ENCODE results near the gene HM13.
A peak's percentile ranks its signal among the peaks of the same experiment; 100 is the strongest.
"Not testable (repeated sequence)": the region's sequence is repeated elsewhere in the genome, so short reads cannot be mapped to it uniquely, and the experiment has no call there.

HM13 gene

DNA sequence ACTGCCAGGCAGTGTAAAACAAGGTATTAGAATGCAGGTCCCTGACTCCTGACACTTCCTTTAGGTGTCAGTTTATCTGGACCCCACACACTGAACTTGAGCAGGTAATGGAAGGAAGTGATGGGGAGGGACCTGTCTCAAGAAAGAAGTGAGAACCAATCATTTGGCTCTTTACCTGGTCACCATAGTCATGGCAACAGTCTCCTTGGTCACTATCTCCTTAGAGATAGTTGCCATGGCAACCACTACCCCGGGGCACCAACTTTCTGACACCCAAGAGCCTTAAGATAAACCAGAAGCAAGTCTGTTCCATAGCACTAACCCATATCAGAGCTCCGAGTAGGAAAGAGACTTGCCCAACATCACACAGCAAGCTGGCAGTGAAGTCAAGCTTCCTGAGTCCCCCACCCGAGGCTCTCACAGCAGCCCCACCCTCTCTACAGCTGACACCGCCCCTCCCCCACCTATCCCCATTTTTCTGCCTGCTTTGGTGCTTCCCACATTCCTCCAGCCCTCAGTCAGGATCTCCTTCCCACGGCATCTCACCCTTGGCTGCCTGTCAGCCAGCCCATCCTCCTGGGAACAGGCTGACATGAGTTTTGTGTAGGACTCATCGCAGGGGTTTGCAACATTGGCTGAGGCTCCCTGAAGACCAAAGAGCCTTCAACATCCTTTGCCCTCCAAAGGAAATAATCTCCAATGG, 16.3 kb upstream of the HM13 start:
- FAIRE-seq (no peak), DNase-seq (ENCODE audit: extremely low spot score, insufficient read length, low read depth) (no peak)

GRCh38 chr20:31500527-31500926, 13.7 kb upstream of the HM13 start:
- DNase-seq (ENCODE audit: extremely low spot score, insufficient read length, low read depth) (no peak), FAIRE-seq (no peak)

DNA sequence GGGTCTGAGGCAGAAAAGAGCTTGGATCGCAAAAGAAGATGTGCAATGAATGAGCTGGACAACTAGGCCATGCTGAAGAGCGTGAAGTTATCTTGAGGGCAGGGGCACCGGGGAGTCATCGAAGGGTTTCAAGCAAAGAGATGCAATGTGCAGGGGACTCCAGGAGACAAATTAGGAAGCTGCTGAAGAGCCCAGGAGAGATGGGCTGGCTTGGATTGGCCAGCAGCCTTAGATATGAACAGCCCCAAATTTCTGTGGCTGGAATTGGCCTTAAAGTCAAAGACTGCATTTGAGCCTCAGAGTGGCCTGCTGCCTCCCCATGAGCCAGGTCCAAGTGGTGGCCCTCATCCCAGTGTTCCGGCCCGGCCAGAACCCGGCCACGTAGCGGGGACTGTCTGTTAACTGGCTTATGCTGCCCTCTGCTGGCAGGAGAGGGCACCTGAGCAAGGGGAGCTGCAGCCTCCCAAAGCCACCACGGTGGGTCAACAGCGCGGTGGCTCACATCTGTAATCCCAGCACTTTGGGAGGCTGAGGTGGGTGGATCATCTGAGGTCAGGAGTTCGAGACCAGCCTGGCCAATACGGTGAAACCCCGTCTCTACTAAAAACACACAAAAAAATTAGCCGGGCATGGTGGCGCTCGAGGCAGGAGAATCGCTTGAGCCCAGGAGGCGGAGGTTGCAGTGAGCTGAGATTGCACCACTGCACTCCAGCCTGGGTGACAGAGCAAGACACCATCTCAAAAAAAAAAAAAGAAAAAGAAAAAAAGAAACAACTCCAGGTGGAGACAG, 11.2 kb upstream of the HM13 start:
- peak; percentile 64 for DNase-seq (ENCODE audit: extremely low spot score, insufficient read length, low read depth)
- FAIRE-seq, result peak; percentile 53

DNA sequence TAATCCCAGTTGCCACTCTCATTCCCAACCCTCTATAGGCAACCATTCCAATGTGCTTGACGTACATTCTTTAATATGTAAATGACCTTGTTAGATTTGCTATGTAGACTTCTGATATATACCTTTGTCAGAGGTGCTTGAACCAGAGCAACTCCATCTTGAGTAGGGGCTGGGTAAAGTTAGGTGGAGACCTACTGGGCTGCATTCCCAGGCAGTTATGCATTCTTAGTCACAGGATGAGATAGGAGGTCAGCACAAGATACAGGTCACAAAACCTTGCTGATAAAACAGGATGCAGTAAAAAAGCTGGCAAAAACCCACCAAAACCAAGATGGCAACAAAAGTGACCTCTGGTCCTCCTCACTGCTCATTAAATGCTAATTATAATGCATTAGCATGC, 8.3 kb upstream of the HM13 start:
- FAIRE-seq (no peak), DNase-seq (ENCODE audit: extremely low spot score, insufficient read length, low read depth) (no peak)

DNA sequence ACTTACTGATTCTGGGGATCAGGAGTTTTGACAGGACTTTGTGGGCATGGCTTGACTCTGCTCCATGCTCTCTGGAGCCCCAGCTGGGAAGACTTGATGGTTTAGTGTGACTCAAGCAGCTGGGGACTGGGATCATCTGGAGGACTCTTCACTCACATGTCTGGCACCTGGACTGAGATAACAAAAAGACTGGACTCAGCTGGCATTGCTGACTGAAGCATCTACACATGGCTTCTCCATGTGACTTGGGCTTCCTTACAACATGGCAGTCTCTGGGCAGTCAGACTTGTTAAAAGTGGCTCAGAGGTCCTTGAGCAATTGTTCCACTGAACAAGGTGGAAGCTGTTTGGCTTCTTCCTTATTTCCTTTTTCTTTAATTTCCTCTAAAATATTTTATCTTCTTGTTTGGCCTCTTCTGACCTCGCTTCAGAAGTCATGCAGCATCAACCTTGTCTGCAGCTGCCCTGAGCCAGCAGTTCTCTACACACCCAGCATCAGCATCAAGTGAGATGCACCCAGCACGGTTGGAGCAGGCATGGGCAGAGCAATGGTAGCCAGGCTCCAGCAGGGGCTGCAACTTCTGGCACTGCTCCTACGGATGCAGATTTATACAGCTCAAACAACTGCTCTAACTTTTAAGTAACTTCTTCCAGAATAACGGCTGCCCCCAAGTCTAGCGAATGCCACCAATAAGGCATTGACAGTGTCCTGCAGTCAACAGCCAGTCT, 5.6 kb upstream of the HM13 start:
- DNase-seq (ENCODE audit: extremely low spot score, insufficient read length, low read depth) (no peak), FAIRE-seq (no peak)

GRCh38 chr20:31515072-31515774, 981 bp downstream of the HM13 start:
- DNase-seq (ENCODE audit: extremely low spot score, insufficient read length, low read depth) (no peak), FAIRE-seq (no peak)

DNA sequence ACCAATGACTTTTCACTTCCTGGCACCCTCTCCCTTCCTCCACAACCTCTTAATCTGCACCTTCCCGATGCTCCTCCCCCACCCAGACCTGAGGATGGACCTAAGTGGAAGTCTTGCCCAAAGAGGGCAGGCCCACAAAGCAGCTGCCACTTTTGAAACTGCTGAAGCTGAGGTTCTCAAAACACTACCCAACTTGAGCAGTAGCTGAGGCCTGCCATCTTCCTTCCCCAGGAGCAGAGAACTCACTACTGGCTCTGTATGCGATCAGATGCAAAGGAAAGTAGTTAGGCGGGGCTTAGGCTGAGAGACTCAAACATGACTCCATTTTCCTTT, 1.5 kb downstream of the HM13 start:
- DNase-seq (ENCODE audit: extremely low spot score, insufficient read length, low read depth) (no peak), FAIRE-seq (no peak)

DNA sequence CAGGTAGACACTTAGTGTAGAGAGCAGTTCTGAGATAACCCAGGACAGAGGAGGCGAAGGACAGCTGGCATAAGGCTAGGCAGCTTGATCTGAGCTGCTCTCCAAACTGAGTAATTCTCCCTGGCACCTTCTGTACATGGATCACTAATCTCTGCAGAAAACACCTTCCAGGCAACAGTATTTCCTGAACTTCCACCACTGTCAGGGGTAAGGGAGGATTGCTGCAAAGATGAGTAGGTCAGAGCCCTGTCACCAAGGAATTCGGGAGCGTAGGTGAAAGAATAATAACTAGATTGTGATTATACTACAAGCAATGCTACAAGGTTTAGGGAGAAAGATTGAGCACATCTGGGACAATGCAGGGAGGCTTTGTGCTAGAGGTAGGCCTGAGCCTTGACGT, 1.9 kb downstream of the HM13 start:
- DNase-seq (ENCODE audit: extremely low spot score, insufficient read length, low read depth) (no peak), FAIRE-seq (no peak)

DNA sequence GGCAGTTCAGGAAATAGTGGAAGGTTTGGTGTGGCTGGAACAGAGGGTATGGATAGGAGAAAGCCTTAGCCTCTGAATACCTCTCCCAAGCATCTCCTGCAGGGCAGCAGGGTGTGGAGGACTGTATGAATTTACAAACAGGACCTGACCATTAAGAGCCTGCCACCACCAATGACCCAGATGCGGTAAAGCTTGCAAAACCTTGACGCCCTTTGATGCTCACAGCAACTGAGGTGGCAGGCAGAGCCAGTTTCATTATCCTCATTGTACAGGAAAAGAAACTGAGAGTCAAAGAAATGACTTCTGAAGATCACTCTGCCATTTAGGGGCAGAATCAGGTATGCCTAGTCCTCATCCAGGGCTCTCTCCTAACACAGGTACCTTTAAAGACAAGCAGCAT, 2.4 kb downstream of the HM13 start:
- no peak for FAIRE-seq

DNA sequence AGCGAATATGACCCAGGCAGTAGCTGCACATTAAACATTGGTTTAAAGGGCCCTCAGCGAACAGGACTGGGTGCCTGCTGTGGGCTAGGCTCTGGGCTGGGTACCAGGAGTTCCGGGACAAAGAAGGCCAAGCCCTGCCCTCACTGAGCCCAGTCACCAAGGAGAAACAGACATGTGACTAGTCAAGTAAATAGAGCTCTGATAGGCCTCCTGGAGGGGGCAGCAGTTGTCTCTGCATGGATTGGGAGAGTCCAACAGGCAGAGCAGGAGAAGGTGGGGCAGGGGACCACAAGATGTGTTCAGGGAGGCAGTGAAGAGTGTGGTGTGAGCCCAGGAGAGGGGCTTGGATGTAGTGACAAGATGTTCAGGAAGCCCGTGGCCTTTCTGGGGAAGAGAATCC, 3.1 kb downstream of the HM13 start:
- DNase-seq (ENCODE audit: extremely low spot score, insufficient read length, low read depth), result no peak
- FAIRE-seq, result no peak

More for the DNA sequence above, 2.4 kb downstream of the HM13 start:
- no peak for DNase-seq (ENCODE audit: extremely low spot score, insufficient read length, low read depth)

DNA sequence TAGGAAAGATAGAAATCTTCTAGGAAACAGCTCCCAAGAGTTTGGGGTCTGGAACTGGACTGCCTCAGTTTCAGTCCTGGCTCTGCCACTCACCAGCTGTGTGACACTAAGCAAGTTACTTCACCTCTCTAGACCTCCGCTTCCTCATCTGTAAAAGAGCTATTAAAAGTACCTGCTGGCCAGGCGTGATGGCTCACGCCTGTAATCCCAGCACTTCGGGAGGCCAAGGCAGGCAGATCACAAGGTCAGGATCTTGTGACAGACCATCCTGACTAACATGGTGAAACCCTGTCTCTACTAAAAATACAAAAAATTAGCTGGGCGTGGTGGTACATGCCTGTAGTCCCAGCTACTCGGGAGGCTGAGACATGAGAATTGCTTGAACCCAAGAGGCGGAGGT, 7.0 kb downstream of the HM13 start:
- DNase-seq (ENCODE audit: extremely low spot score, insufficient read length, low read depth); FAIRE-seq: not testable (repeated sequence)

DNA sequence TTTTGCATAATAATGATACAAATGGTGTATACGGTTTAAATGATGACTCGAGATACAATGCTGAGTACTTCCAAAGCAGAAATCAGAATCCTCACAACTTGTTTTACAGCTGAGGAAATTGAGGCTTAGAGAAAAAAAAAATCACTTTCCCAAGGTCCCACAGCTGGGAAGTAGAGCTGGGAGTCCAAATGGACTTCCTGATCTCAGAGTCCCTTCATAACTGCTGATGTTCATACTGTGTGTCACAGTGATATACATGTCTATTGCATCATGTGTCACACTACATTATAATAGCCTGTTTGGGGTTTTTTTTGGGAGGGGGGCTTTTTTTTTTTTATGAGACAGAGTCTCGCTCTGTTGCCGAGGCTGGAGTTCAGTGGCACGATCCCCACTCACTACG, 8.5 kb downstream of the HM13 start:
- FAIRE-seq (no peak), DNase-seq (ENCODE audit: extremely low spot score, insufficient read length, low read depth) (no peak)

- DNase-seq (ENCODE audit: extremely low spot score, insufficient read length, low read depth), result no peak
- FAIRE-seq, result no peak
These were observed 9.4 kb downstream of the HM13 start for GRCh38 chr20:31523361-31524283.

GRCh38 chr20:31527266-31527665, 13.0 kb downstream of the HM13 start:
- no peak for FAIRE-seq

GRCh38 chr20:31535298-31535697, 21.1 kb downstream of the HM13 start:
- FAIRE-seq (no peak), DNase-seq (ENCODE audit: extremely low spot score, insufficient read length, low read depth) (no peak)

More at GRCh38 chr20:31527266-31527665, 13.0 kb downstream of the HM13 start:
- DNase-seq (ENCODE audit: extremely low spot score, insufficient read length, low read depth), result no peak

DNA sequence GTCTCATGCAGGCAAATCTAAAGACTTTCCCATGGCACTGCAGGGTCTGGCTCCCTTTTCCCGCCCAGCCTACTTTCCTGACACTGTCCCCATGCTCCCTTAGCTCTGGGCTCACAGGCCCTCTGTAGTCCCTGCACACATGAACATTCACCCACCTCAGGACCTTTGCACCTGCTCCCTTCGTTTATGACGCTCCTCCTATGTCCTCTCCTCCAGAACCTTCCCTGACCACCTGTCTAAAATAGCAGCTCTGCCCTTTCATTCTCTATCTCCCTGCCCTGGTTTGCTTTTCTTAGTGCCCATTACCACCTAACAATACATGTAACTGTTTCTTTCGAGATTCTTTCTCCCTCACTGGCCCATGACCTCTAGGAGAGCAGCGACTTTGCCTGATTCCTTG, 22.3 kb downstream of the HM13 start:
- DNase-seq (ENCODE audit: extremely low spot score, insufficient read length, low read depth) (no peak), FAIRE-seq (no peak)

- FAIRE-seq (no peak), DNase-seq (ENCODE audit: extremely low spot score, insufficient read length, low read depth) (no peak)
These were observed 23.1 kb downstream of the HM13 start for GRCh38 chr20:31537116-31537871.

DNA sequence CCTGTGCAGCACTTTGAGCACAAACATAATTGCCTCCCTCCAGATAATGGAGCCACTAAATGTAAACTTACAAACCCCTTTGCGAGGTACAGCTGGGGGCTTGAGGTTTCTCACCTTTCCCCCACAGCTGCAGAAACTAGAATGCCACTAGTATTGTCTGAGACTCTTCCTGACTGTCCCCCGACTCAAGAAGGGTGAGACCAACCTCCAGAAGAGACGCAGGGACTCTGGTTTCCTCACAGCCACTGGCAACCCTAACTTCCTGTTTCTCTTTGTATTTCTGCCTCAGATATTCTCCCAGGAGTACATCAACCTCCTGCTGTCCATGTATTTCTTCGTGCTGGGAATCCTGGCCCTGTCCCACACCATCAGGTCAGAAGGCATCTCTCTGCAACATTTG, 23.6 kb downstream of the HM13 start:
- FAIRE-seq, result no peak

GRCh38 chr20:31538326-31538725, 24.1 kb downstream of the HM13 start:
- FAIRE-seq (no peak), DNase-seq (ENCODE audit: extremely low spot score, insufficient read length, low read depth) (no peak)

More for the DNA sequence above, 23.6 kb downstream of the HM13 start:
- DNase-seq (ENCODE audit: extremely low spot score, insufficient read length, low read depth), result no peak

All from GM18507 (cell line).